Natural killer cell (primary cell): Measurements from ENCODE around the gene SAMD11. TPM values are rescaled to one million over a fixed set of nuclear protein-coding genes. Genes with fewer than 3 reads are reported as not detected.

Experiments used
- ATAC-seq, 3 donors: fragments of 150-1000 bp in 2 of 3; fragments of 200-7000 bp in 1 of 3; cut with Tn5 transposase; 1 replicate in 1 of 3; 2 replicates in 2 of 3; pipeline ENCODE4 v1.10.0; 2021; ENCODE audit warnings: mild to moderate bottlenecking in 2 of 3, moderate library complexity in 2 of 3
- DNase-seq, 2 donors: peaks; one replicate each; pipeline versions ENCODE4 v3.0.0 to v3.0.0-alpha.2; 2013 to 2021; ENCODE audit warnings: mixed read lengths in 1 of 2
- H3K27ac ChIP-seq: one replicate; pipeline ENCODE4 v1.5.1; 2013; ENCODE audit warnings: mild to moderate bottlenecking, low read length
- H3K27me3 ChIP-seq: one replicate; pipeline ENCODE4 v1.6.1; 2013; ENCODE audit warnings: low read length; ENCODE audit not compliant: control insufficient read depth, insufficient read depth
- H3K36me3 ChIP-seq: one replicate; pipeline ENCODE4 v1.6.1; 2013; ENCODE audit warnings: low read length; ENCODE audit not compliant: control insufficient read depth, insufficient read depth
- H3K4me1 ChIP-seq: one replicate; pipeline ENCODE4 v1.6.1; 2013; ENCODE audit warnings: low read length; ENCODE audit not compliant: control insufficient read depth, insufficient read depth
- H3K4me3 ChIP-seq: one replicate; pipeline ENCODE4 v1.5.1; 2013; ENCODE audit warnings: low read length
- H3K9me3 ChIP-seq: one replicate; pipeline ENCODE4 v1.6.1; 2013; ENCODE audit warnings: low read length; ENCODE audit not compliant: control insufficient read depth, insufficient read depth
- H3K27ac Mint-ChIP-seq, 2 donors: one replicate each; pipeline ENCODE4 v1.8.0; 2022; ENCODE audit warnings: mild to moderate bottlenecking in 2 of 2, mixed read lengths in 2 of 2, moderate library complexity in 1 of 2
- H3K27me3 Mint-ChIP-seq, 2 donors: one replicate each; pipeline ENCODE4 v1.8.0; 2022; ENCODE audit warnings: low read depth in 2 of 2, mixed read lengths in 2 of 2
- H3K36me3 Mint-ChIP-seq: one replicate; pipeline ENCODE4 v1.8.0; 2022; ENCODE audit warnings: mixed read lengths
- H3K4me1 Mint-ChIP-seq, 2 donors: one replicate each; pipeline ENCODE4 v1.8.0; 2022; ENCODE audit warnings: mixed read lengths in 2 of 2
- H3K4me3 Mint-ChIP-seq: one replicate; pipeline ENCODE4 v1.8.0; 2022; ENCODE audit warnings: mild to moderate bottlenecking, moderate library complexity, mixed read lengths
- H3K9me3 Mint-ChIP-seq, 2 donors: one replicate each; pipeline ENCODE4 v1.8.0; 2022; ENCODE audit warnings: mixed read lengths in 2 of 2
- CTCF ChIP-seq: fragments of 200-600 bp; IDR thresholded peaks from one replicate; pipeline ENCODE4 v1.8.0; 2022; ENCODE audit warnings: antibody characterized with exemption
- WGBS: methylation state at CpG from one replicate; pipeline ENCODE4 v1.1.7; 2013; ENCODE audit warnings: missing lambda C conversion rate; ENCODE audit not compliant: insufficient coverage; 5-methylcytosine and 5-hydroxymethylcytosine counted together
- intact Hi-C: fragments of 100-400 bp; cut with micrococcal nuclease; formaldehyde crosslinking; loops from one replicate; pipeline ENCODE4 v1.14.2; 2022
- total RNA-seq, 4 donors: library from RNA; stranded (reverse); fragments of 120-200 nt in 1 of 4; gene quantifications; one replicate each; pipeline versions ENCODE4 v1.2.3 to v1.2.4, GENCODE V29; 2013 to 2022

SAMD11 gene
- total RNA-seq, 3 donors from 2014 or later (not counting 1 experiment from before 2014, with no cell fraction given), result not detected

- WGBS, result 81% methylated on average over 16 of the region's 16 CpGs
- no peaks in the 10 kb centered on the region for H3K4me1 ChIP-seq
- H3K9me3 ChIP-seq, result no peaks in the 10 kb centered on the region
- H3K4me3 ChIP-seq, result no peak overlapping the region
- H3K4me3 Mint-ChIP-seq, result no peak overlapping the region
- DNase-seq (no peak), ATAC-seq (no peak)
- intact Hi-C loops, result no loop called here
- no peaks in the 10 kb centered on the region for H3K4me1 Mint-ChIP-seq
- H3K27ac ChIP-seq, result no peak overlapping the region
- peaks cover 6% of the 10 kb centered on the region for H3K27me3 ChIP-seq
- no peak for TF ChIP-seq CTCF
- no peaks in the 10 kb centered on the region for H3K9me3 Mint-ChIP-seq
- H3K27ac Mint-ChIP-seq, result no peak overlapping the region
- H3K27me3 Mint-ChIP-seq, result peaks cover 18 to 28% of the 10 kb centered on the region in 2 donors
- H3K36me3 ChIP-seq, result no peaks in the 10 kb centered on the region
- H3K36me3 Mint-ChIP-seq, result no peaks in the 10 kb centered on the region
Measured at GRCh38 chr1:913491-914130, 10.1 kb upstream of the SAMD11 start.

GRCh38 chr1:914131-914890 lies 9.4 kb upstream of the SAMD11 start:
- no peaks in the 10 kb centered on the region for H3K4me1 Mint-ChIP-seq
- intact Hi-C loops, result no loop called here
- Histone ChIP-seq H3K4me1 (no peaks in the 10 kb centered on the region), H3K4me3 (no peak overlapping the region), H3K27ac (no peak overlapping the region), H3K27me3 (peaks cover 7% of the 10 kb centered on the region), H3K9me3 (no peaks in the 10 kb centered on the region), H3K36me3 (no peaks in the 10 kb centered on the region)
- TF ChIP-seq CTCF, result no peak
- peaks cover 18 to 30% of the 10 kb centered on the region in 2 donors for H3K27me3 Mint-ChIP-seq
- no peak overlapping the region for H3K4me3 Mint-ChIP-seq
- H3K27ac Mint-ChIP-seq, result no peak overlapping the region
- ATAC-seq (no peak), DNase-seq (no peak)
- no peaks in the 10 kb centered on the region for H3K36me3 Mint-ChIP-seq
- no peaks in the 10 kb centered on the region for H3K9me3 Mint-ChIP-seq
- 90% methylated on average over 20 of the region's 21 CpGs for WGBS

GRCh38 chr1:914891-915280 lies 8.8 kb upstream of the SAMD11 start:
- DNase-seq, result no peak
- no peak overlapping the region for H3K4me3 ChIP-seq
- no peak overlapping the region for H3K27ac Mint-ChIP-seq
- H3K36me3 ChIP-seq, result no peaks in the 10 kb centered on the region
- no peak overlapping the region for H3K4me3 Mint-ChIP-seq
- no peaks in the 10 kb centered on the region for H3K4me1 ChIP-seq
- intact Hi-C loops, result no loop called here
- ATAC-seq, result no peak
- H3K27me3 ChIP-seq, result peaks cover 7% of the 10 kb centered on the region
- peaks cover 18 to 30% of the 10 kb centered on the region in 2 donors for H3K27me3 Mint-ChIP-seq
- WGBS, result 86% methylated on average over 6 of the region's 6 CpGs
- no peaks in the 10 kb centered on the region for H3K36me3 Mint-ChIP-seq
- H3K9me3 ChIP-seq, result no peaks in the 10 kb centered on the region
- H3K9me3 Mint-ChIP-seq, result no peaks in the 10 kb centered on the region
- no peak overlapping the region for H3K27ac ChIP-seq
- TF ChIP-seq CTCF, result no peak
- no peaks in the 10 kb centered on the region for H3K4me1 Mint-ChIP-seq
